Choroid plexus epithelial cell (primary cell): ENCODE results near the gene RBMS3.

Experiments
- DNase-seq: peaks from one replicate; pipeline ENCODE4 v3.0.0-alpha.2; 2010; ENCODE audit warnings: low read depth
- H3K4me3 ChIP-seq: 2 replicates; pipeline ENCODE4 v1.5.1; 2011; ENCODE audit warnings: low read depth, mild to moderate bottlenecking, control low read depth, low read length, moderate library complexity
- CTCF ChIP-seq: conservative IDR thresholded peaks from 2 replicates; pipeline ENCODE4 v1.5.1; 2011; ENCODE audit warnings: low read depth, mild to moderate bottlenecking, control low read depth, inconsistent platforms, low read length, moderate library complexity

RBMS3 gene

GRCh38 chr3:29972320-29972993 lies 691.6 kb downstream of the RBMS3 start:
- H3K4me3 ChIP-seq: no peak overlapping the region
- peak; percentile 88 for DNase-seq
- no peak for TF ChIP-seq CTCF

- no peak for DNase-seq
- no peak for TF ChIP-seq CTCF
- H3K4me3 ChIP-seq: no peak overlapping the region
These were observed 692.9 kb downstream of the RBMS3 start for GRCh38 chr3:29973763-29974162.

- no peak for DNase-seq
- H3K4me3 ChIP-seq: no peak overlapping the region
- TF ChIP-seq CTCF: no peak
These were observed 696.0 kb downstream of the RBMS3 start for GRCh38 chr3:29976871-29977270.

GRCh38 chr3:29977360-29977759 lies 696.5 kb downstream of the RBMS3 start:
- TF ChIP-seq CTCF: no peak
- peak; percentile 19 for DNase-seq
- H3K4me3 ChIP-seq: no peak overlapping the region

- no peak for DNase-seq
- H3K4me3 ChIP-seq: no peak overlapping the region
- TF ChIP-seq CTCF: no peak
These were observed 697.2 kb downstream of the RBMS3 start for GRCh38 chr3:29978036-29978435.

- no peak for TF ChIP-seq CTCF
- no peak overlapping the region for H3K4me3 ChIP-seq
- no peak for DNase-seq
These were observed 710.3 kb downstream of the RBMS3 start for GRCh38 chr3:29991198-29991597.

- no peak for TF ChIP-seq CTCF
- no peak overlapping the region for H3K4me3 ChIP-seq
- no peak for DNase-seq
These were observed 721.9 kb downstream of the RBMS3 start for GRCh38 chr3:30002797-30003196.
